Measurements from ENCODE around the gene CPS1.

Gene CPS1

GRCh38 chr2:210544831-210545230 is 11.6 kb upstream of the CPS1 start:
- TF ChIP-seq, protein P1, sequence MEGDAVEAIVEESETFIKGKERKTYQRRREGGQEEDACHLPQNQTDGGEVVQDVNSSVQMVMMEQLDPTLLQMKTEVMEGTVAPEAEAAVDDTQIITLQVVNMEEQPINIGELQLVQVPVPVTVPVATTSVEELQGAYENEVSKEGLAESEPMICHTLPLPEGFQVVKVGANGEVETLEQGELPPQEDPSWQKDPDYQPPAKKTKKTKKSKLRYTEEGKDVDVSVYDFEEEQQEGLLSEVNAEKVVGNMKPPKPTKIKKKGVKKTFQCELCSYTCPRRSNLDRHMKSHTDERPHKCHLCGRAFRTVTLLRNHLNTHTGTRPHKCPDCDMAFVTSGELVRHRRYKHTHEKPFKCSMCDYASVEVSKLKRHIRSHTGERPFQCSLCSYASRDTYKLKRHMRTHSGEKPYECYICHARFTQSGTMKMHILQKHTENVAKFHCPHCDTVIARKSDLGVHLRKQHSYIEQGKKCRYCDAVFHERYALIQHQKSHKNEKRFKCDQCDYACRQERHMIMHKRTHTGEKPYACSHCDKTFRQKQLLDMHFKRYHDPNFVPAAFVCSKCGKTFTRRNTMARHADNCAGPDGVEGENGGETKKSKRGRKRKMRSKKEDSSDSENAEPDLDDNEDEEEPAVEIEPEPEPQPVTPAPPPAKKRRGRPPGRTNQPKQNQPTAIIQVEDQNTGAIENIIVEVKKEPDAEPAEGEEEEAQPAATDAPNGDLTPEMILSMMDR (IDR thresholded peaks at IDR 0.05; ENCODE audit: borderline replicate concordance, insufficient read depth, low read depth, low read length) = no peak
- no peak overlapping the region for H3K4me3 ChIP-seq (ENCODE audit: low read depth, low read length)

- TF ChIP-seq, protein P1 (IDR thresholded peaks at IDR 0.05; ENCODE audit: borderline replicate concordance, insufficient read depth, low read depth, low read length) = no peak
- no peak overlapping the region for H3K4me3 ChIP-seq (ENCODE audit: low read depth, low read length)
These were observed 9.8 kb upstream of the CPS1 start for GRCh38 chr2:210546424-210547208.

DNA sequence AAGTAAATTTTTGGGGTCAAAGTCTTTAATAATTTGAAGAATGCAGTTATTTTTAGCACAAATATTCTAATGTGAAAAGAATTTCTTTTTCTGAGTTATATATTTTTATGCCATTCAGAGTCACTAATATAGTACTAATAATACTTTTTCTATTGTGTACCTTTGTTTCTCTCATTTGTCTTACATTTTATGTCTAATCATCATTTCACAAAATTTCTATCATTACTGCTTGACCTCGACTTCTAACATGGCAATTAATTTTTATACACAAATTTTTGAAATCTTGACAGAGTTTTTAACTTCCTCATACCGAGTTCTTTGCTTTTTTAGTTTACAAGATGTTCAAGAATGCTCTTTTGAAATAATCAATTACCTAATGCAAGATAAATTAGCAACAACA is 8.4 kb upstream of the CPS1 start:
- TF ChIP-seq, protein P1 (IDR thresholded peaks at IDR 0.05; ENCODE audit: borderline replicate concordance, insufficient read depth, low read depth, low read length) = no peak
- H3K4me3 ChIP-seq (ENCODE audit: low read depth, low read length) = no peak overlapping the region

DNA sequence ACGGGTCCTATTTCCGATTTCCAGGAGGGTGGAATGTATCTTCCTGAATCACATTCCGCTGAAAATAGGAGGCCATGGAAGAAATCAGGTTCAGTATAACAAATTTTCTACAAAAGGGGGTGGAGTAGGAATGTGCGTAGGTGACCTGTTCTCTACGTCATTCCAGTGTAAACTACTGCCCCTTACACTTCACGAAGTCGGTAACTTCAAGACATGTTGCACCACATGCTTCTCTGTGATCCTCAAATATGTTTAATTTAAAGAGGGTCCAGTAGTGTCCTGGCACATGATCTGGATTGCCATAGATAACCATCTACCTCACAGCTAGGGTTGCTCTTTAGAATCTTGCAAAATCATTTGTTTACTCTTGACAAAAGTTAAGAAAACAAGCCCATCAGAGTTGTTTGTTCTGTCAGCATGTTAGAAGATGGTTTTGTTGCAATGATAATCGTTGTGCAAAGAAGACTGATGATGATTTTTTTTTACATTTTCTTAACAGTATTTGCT is 7.5 kb upstream of the CPS1 start:
- no peak overlapping the region for H3K4me3 ChIP-seq (ENCODE audit: low read depth, low read length)
- TF ChIP-seq, protein P1 (IDR thresholded peaks at IDR 0.05; ENCODE audit: borderline replicate concordance, insufficient read depth, low read depth, low read length) = no peak

- TF ChIP-seq, protein P1 (IDR thresholded peaks at IDR 0.05; ENCODE audit: borderline replicate concordance, insufficient read depth, low read depth, low read length) = no peak
- no peak overlapping the region for H3K4me3 ChIP-seq (ENCODE audit: low read depth, low read length)
These were observed 5.4 kb upstream of the CPS1 start for GRCh38 chr2:210551001-210551400.

- no peak overlapping the region for H3K4me3 ChIP-seq (ENCODE audit: low read depth, low read length)
- TF ChIP-seq, protein P1 (IDR thresholded peaks at IDR 0.05; ENCODE audit: borderline replicate concordance, insufficient read depth, low read depth, low read length) = no peak
These were observed 3.0 kb upstream of the CPS1 start for GRCh38 chr2:210553373-210553772.

DNA sequence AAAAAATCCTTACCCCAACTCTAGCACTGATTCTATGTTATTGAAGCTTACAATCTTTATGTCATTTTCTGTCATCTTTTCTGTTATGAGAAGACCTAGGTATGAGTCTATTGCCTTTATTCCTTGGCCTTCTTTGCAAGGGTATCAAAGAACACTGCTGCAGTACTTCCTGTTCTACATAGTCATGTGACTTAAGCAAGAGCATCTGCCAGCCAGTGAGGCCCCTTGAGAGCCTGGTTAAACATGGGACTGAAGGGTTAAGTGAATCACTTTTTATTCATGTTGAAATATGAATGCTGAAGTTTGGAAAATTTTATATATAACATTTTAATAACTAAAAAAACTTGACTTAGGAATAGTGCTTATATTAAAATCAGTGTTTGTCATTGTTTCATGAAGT is 844 bp upstream of the CPS1 start:
- TF ChIP-seq, protein P1 (IDR thresholded peaks at IDR 0.05; ENCODE audit: borderline replicate concordance, insufficient read depth, low read depth, low read length) = no peak
- H3K4me3 ChIP-seq (ENCODE audit: low read depth, low read length) = no peak overlapping the region
